Stimulated activated effector memory CD8-positive, alpha-beta T cell treated with anti-CD3 and anti-CD28 coated beads, Interleukin-12 subunit alpha, Interleukin-12 subunit beta, amount 100 ng/mL, for 72 hours (primary cell): ENCODE results near the gene SLC15A2.
A peak's percentile ranks its signal among the peaks of the same experiment; 100 is the strongest.
"Not testable (repeated sequence)": the region's sequence is repeated elsewhere in the genome, so short reads cannot be mapped to it uniquely, and the experiment has no call there.

Experiments
- ATAC-seq: fragments of 150-1000 bp; cut with Tn5 transposase; 2 replicates; pipeline ENCODE4 v1.10.0; 2021
- DNase-seq, 2 donors: peaks; one replicate each; pipeline ENCODE4 v3.0.0; 2021 to 2022; ENCODE audit warnings: low spot score in 2 of 2
- H3K27ac Mint-ChIP-seq: one replicate; pipeline ENCODE4 v1.8.0; 2022; ENCODE audit warnings: mild to moderate bottlenecking, mixed read lengths
- H3K36me3 Mint-ChIP-seq: one replicate; pipeline ENCODE4 v1.8.0; 2022; ENCODE audit warnings: mild to moderate bottlenecking, mixed read lengths
- H3K4me1 Mint-ChIP-seq: one replicate; pipeline ENCODE4 v1.8.0; 2022; ENCODE audit warnings: mixed read lengths
- H3K4me3 Mint-ChIP-seq: one replicate; pipeline ENCODE4 v1.8.0; 2022; ENCODE audit warnings: mild to moderate bottlenecking, mixed read lengths
- H3K9me3 Mint-ChIP-seq: one replicate; pipeline ENCODE4 v1.8.0; 2022; ENCODE audit warnings: mixed read lengths

The SLC15A2 gene

GRCh38 chr3:121894301-121894990 is at the start of gene SLC15A2:
Gene SLC15A2 (plus strand): TSS chr3:121894401. CDS start chr3:121894477, 76 bp downstream.
- no peak within 1 kb of the TSS for H3K4me3 Mint-ChIP-seq
- no peak within 1 kb of the TSS for H3K27ac Mint-ChIP-seq
- no peaks in the 10 kb centered on the region for H3K4me1 Mint-ChIP-seq
- H3K36me3 Mint-ChIP-seq = no peaks in the 10 kb centered on the region
- no peaks in the 10 kb centered on the region for H3K9me3 Mint-ChIP-seq
- DNase-seq = no peak
- no peak for ATAC-seq

- H3K4me1 Mint-ChIP-seq = no peaks in the 10 kb centered on the region
- no peak for ATAC-seq
- H3K4me3 Mint-ChIP-seq = no peak overlapping the region
- no peak for DNase-seq
- H3K27ac Mint-ChIP-seq = no peak overlapping the region
- H3K9me3 Mint-ChIP-seq = no peaks in the 10 kb centered on the region
- H3K36me3 Mint-ChIP-seq = peaks cover 12% of the 10 kb centered on the region
These were observed 49.3 kb upstream of the SLC15A2 start for GRCh38 chr3:121844892-121845291.

- H3K9me3 Mint-ChIP-seq = no peaks in the 10 kb centered on the region
- peaks cover 6% of the 10 kb centered on the region for H3K36me3 Mint-ChIP-seq
- ATAC-seq (no peak), DNase-seq (no peak)
- H3K4me1 Mint-ChIP-seq = no peaks in the 10 kb centered on the region
- H3K4me3 Mint-ChIP-seq = no peak overlapping the region
- no peak overlapping the region for H3K27ac Mint-ChIP-seq
These were observed 41.9 kb upstream of the SLC15A2 start for GRCh38 chr3:121852256-121852655.

- no peaks in the 10 kb centered on the region for H3K9me3 Mint-ChIP-seq
- no peak overlapping the region for H3K27ac Mint-ChIP-seq
- DNase-seq (no peak), ATAC-seq (no peak)
- peaks cover 11% of the 10 kb centered on the region for H3K36me3 Mint-ChIP-seq
- no peak overlapping the region for H3K4me3 Mint-ChIP-seq
- no peaks in the 10 kb centered on the region for H3K4me1 Mint-ChIP-seq
These were observed 38.6 kb upstream of the SLC15A2 start for GRCh38 chr3:121855555-121855954.

- not testable (repeated sequence) for H3K4me3 Mint-ChIP-seq, H3K9me3 Mint-ChIP-seq, ATAC-seq, H3K27ac Mint-ChIP-seq, H3K4me1 Mint-ChIP-seq, DNase-seq
- H3K36me3 Mint-ChIP-seq = peaks cover 11% of the 10 kb centered on the region
These were observed 36.4 kb upstream of the SLC15A2 start for GRCh38 chr3:121857778-121858177.

- H3K9me3 Mint-ChIP-seq, H3K4me1 Mint-ChIP-seq, H3K27ac Mint-ChIP-seq, H3K4me3 Mint-ChIP-seq, H3K36me3 Mint-ChIP-seq, ATAC-seq, DNase-seq: not testable (repeated sequence)
These were observed 31.0 kb upstream of the SLC15A2 start for GRCh38 chr3:121863247-121863646.

GRCh38 chr3:121863801-121864200 is 30.4 kb upstream of the SLC15A2 start:
- ATAC-seq = no peak
- no peaks in the 10 kb centered on the region for H3K9me3 Mint-ChIP-seq
- H3K4me3 Mint-ChIP-seq = no peak overlapping the region
- H3K36me3 Mint-ChIP-seq = peaks cover 6% of the 10 kb centered on the region
- H3K4me1 Mint-ChIP-seq = no peaks in the 10 kb centered on the region
- no peak overlapping the region for H3K27ac Mint-ChIP-seq
- DNase-seq = no peak

GRCh38 chr3:121869736-121870135 is 24.5 kb upstream of the SLC15A2 start:
- peaks cover 6% of the 10 kb centered on the region for H3K36me3 Mint-ChIP-seq
- H3K4me3 Mint-ChIP-seq = no peak overlapping the region
- DNase-seq = no peak
- ATAC-seq = no peak
- no peaks in the 10 kb centered on the region for H3K9me3 Mint-ChIP-seq
- H3K27ac Mint-ChIP-seq = no peak overlapping the region
- H3K4me1 Mint-ChIP-seq = no peaks in the 10 kb centered on the region

- Mint-ChIP-seq H3K4me1 (no peaks in the 10 kb centered on the region), H3K9me3 (no peaks in the 10 kb centered on the region), H3K27ac (no peak overlapping the region), H3K36me3 (peaks cover 6% of the 10 kb centered on the region), H3K4me3 (no peak overlapping the region)
- DNase-seq = no peak
- ATAC-seq = no peak
These were observed 23.5 kb upstream of the SLC15A2 start for GRCh38 chr3:121870717-121871116.

GRCh38 chr3:121871430-121871829 is 22.8 kb upstream of the SLC15A2 start:
- H3K4me1 Mint-ChIP-seq = no peaks in the 10 kb centered on the region
- DNase-seq = no peak
- H3K4me3 Mint-ChIP-seq = no peak overlapping the region
- peaks cover 6% of the 10 kb centered on the region for H3K36me3 Mint-ChIP-seq
- ATAC-seq = no peak
- H3K27ac Mint-ChIP-seq = no peak overlapping the region
- H3K9me3 Mint-ChIP-seq = no peaks in the 10 kb centered on the region

- Mint-ChIP-seq H3K36me3 (no peaks in the 10 kb centered on the region), H3K9me3 (no peaks in the 10 kb centered on the region), H3K4me3 (no peak overlapping the region), H3K27ac (no peak overlapping the region), H3K4me1 (no peaks in the 10 kb centered on the region)
- ATAC-seq (no peak), DNase-seq (no peak)
These were observed 15.8 kb upstream of the SLC15A2 start for GRCh38 chr3:121878411-121878810.

- Mint-ChIP-seq H3K4me1 (no peaks in the 10 kb centered on the region), H3K36me3 (no peaks in the 10 kb centered on the region), H3K27ac (no peak overlapping the region), H3K4me3 (no peak overlapping the region), H3K9me3 (no peaks in the 10 kb centered on the region)
- ATAC-seq (peak; percentile 70), DNase-seq (no peak)
These were observed 10.7 kb upstream of the SLC15A2 start for GRCh38 chr3:121883507-121883906.

GRCh38 chr3:121885386-121885785 is 8.8 kb upstream of the SLC15A2 start:
- no peak overlapping the region for H3K4me3 Mint-ChIP-seq
- H3K9me3 Mint-ChIP-seq = no peaks in the 10 kb centered on the region
- H3K27ac Mint-ChIP-seq = no peak overlapping the region
- no peaks in the 10 kb centered on the region for H3K4me1 Mint-ChIP-seq
- DNase-seq (no peak), ATAC-seq (no peak)
- no peaks in the 10 kb centered on the region for H3K36me3 Mint-ChIP-seq

- Mint-ChIP-seq H3K9me3 (no peaks in the 10 kb centered on the region), H3K4me3 (no peak overlapping the region), H3K36me3 (no peaks in the 10 kb centered on the region), H3K4me1 (no peaks in the 10 kb centered on the region), H3K27ac (no peak overlapping the region)
- ATAC-seq = no peak
- DNase-seq = no peak
These were observed 920 bp downstream of the SLC15A2 start for GRCh38 chr3:121895121-121895520.

- DNase-seq = no peak
- Mint-ChIP-seq H3K27ac (no peak overlapping the region), H3K36me3 (no peaks in the 10 kb centered on the region), H3K4me1 (no peaks in the 10 kb centered on the region), H3K9me3 (no peaks in the 10 kb centered on the region), H3K4me3 (no peak overlapping the region)
- ATAC-seq = no peak
These were observed 1.5 kb downstream of the SLC15A2 start for GRCh38 chr3:121895736-121896135.

- no peaks in the 10 kb centered on the region for H3K9me3 Mint-ChIP-seq
- no peaks in the 10 kb centered on the region for H3K36me3 Mint-ChIP-seq
- no peak overlapping the region for H3K4me3 Mint-ChIP-seq
- no peak overlapping the region for H3K27ac Mint-ChIP-seq
- H3K4me1 Mint-ChIP-seq = no peaks in the 10 kb centered on the region
- ATAC-seq (no peak), DNase-seq (no peak)
These were observed 2.6 kb downstream of the SLC15A2 start for GRCh38 chr3:121896823-121897222.

GRCh38 chr3:121897296-121897695 is 3.1 kb downstream of the SLC15A2 start:
- Mint-ChIP-seq H3K9me3 (no peaks in the 10 kb centered on the region), H3K36me3 (no peaks in the 10 kb centered on the region), H3K4me3 (no peak overlapping the region), H3K4me1 (no peaks in the 10 kb centered on the region), H3K27ac (no peak overlapping the region)
- ATAC-seq (no peak), DNase-seq (no peak)
